Uterus (tissue), 2 donors: Measurements from ENCODE around the gene FAM13B.

Experiments
- POLR2A ChIP-seq, 2 donors: fragments of 450-650 bp; IDR thresholded peaks; one replicate each; pipeline ENCODE4 v1.6.1; 2016; ENCODE audit warnings: antibody characterized with exemption in 2 of 2, mild to moderate bottlenecking in 1 of 2, moderate library complexity in 1 of 2
- TF ChIP-seq, protein P1 (sequence below), 4 experiments: fragments of 200-600 bp in 2 of 4; fragments of 450-650 bp in 2 of 4; sonication (generic) in 2 of 4; IDR thresholded peaks; one replicate each; pipeline ENCODE4 v1.5.1; 2016 to 2019; ENCODE audit warnings: antibody characterized with exemption in 4 of 4, mild to moderate bottlenecking in 2 of 4, moderate library complexity in 1 of 4

GRCh38 chr5:137901011-137901817 lies 131.7 kb downstream of the FAM13B start:
- TF ChIP-seq, protein P1, sequence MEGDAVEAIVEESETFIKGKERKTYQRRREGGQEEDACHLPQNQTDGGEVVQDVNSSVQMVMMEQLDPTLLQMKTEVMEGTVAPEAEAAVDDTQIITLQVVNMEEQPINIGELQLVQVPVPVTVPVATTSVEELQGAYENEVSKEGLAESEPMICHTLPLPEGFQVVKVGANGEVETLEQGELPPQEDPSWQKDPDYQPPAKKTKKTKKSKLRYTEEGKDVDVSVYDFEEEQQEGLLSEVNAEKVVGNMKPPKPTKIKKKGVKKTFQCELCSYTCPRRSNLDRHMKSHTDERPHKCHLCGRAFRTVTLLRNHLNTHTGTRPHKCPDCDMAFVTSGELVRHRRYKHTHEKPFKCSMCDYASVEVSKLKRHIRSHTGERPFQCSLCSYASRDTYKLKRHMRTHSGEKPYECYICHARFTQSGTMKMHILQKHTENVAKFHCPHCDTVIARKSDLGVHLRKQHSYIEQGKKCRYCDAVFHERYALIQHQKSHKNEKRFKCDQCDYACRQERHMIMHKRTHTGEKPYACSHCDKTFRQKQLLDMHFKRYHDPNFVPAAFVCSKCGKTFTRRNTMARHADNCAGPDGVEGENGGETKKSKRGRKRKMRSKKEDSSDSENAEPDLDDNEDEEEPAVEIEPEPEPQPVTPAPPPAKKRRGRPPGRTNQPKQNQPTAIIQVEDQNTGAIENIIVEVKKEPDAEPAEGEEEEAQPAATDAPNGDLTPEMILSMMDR (IDR thresholded peaks at IDR 0.05) = no peak
- no peak for TF ChIP-seq POLR2A (IDR thresholded peaks at IDR 0.05)
